Panc1 (cell line): ENCODE measurements around the gene CENPF. TPM values are rescaled to one million over a fixed set of nuclear protein-coding genes. Genes with fewer than 3 reads are reported as not detected.

Experiments
- ATAC-seq: fragments of 200-7000 bp; cut with Tn5 transposase; 2 replicates; pipeline ENCODE4 v1.9.1; 2020; ENCODE audit warnings: mild to moderate bottlenecking, moderate library complexity
- BruUV-seq: library from RNA; stranded (reverse); fragments of 400-500 nt; replicated peaks from 2 replicates; lab custom pipeline; 2021; lab: Mats Ljungman, UMichigan
- CTCF ChIA-PET: fragments of 300-600 bp; sonication (Branson Sonifier 250); formaldehyde crosslinking; loops from one replicate; lab custom pipeline; 2022; ENCODE audit warnings: antibody characterized with exemption; lab: Charles Lee
- POLR2A ChIA-PET: fragments of 300-600 bp; sonication (Branson Sonifier 250); formaldehyde crosslinking; loops from one replicate; lab custom pipeline; 2022; ENCODE audit warnings: antibody characterized with exemption; lab: Charles Lee
- DNase-seq: peaks from one replicate; pipeline ENCODE4 v3.0.0-alpha.2; 2010; ENCODE audit warnings: low read depth, low spot score
- H3K27ac ChIP-seq: 2 replicates; pipeline ENCODE4 v1.5.1; 2011; ENCODE audit warnings: mild to moderate bottlenecking, low read length, inconsistent platforms
- H3K27me3 ChIP-seq: fragments of 200-500 bp; sonication (Bioruptor generic); 2 replicates; pipeline ENCODE4 v1.6.0; 2014; ENCODE audit warnings: low read length, inconsistent platforms; ENCODE audit not compliant: control insufficient read depth, insufficient read depth
- H3K36me3 ChIP-seq: fragments of 200-500 bp; sonication (Bioruptor generic); 2 replicates; pipeline ENCODE4 v1.5.1; 2014; ENCODE audit warnings: inconsistent platforms, mild to moderate bottlenecking, low read length, moderate library complexity; ENCODE audit not compliant: control insufficient read depth, insufficient read depth
- H3K4me1 ChIP-seq: 2 replicates; pipeline ENCODE4 v1.5.1; 2011; ENCODE audit warnings: inconsistent platforms, mild to moderate bottlenecking, low read length, moderate library complexity; ENCODE audit not compliant: control insufficient read depth, insufficient read depth
- H3K4me3 ChIP-seq, 2 experiments: 2 replicates each; pipeline ENCODE4 v1.5.1; 2011 to 2012; ENCODE audit warnings: low read depth in 2 of 2, low read length in 2 of 2, mild to moderate bottlenecking in 2 of 2, inconsistent platforms in 1 of 2, moderate library complexity in 1 of 2
- H3K9me3 ChIP-seq: fragments of 200-500 bp; sonication (Bioruptor generic); 2 replicates; pipeline ENCODE4 v1.5.1; 2014; ENCODE audit warnings: low read depth, mild to moderate bottlenecking, inconsistent platforms, low read length, moderate library complexity; ENCODE audit not compliant: control insufficient read depth, insufficient read depth
- POLR2AphosphoS5 ChIP-seq: IDR thresholded peaks from 2 replicates; pipeline ENCODE4 v1.6.1; 2012; ENCODE audit warnings: mild to moderate bottlenecking, low read depth, low read length, moderate library complexity
- SIN3A ChIP-seq: IDR thresholded peaks from 2 replicates; pipeline ENCODE4 v1.6.1; 2012; ENCODE audit warnings: low read depth, mild to moderate bottlenecking, low read length, moderate library complexity, borderline replicate concordance; ENCODE audit not compliant: insufficient read depth
- TCF7L2 ChIP-seq: IDR thresholded peaks from 2 replicates; pipeline ENCODE4 v1.6.1; 2011; ENCODE audit warnings: mild to moderate bottlenecking, low read depth, low read length, inconsistent platforms
- in situ Hi-C: cut with HindIII; loops from 2 replicates; pipeline ENCODE4 v1.10.0; 2016; ENCODE audit warnings: low sequenced_read_pairs, low pct_unique_long_range_greater_than_20kb
- intact Hi-C: fragments of 100-400 bp; cut with micrococcal nuclease; formaldehyde crosslinking; loops from one replicate; pipeline ENCODE4 v1.10.0; 2022; ENCODE audit not compliant: unreplicated experiment
- total RNA-seq: library from RNA; stranded (reverse); gene quantifications from one replicate; pipeline ENCODE4 v1.2.1, GENCODE V29; 2021; ENCODE audit not compliant: unreplicated experiment
- TF ChIP-seq, protein P1 (sequence below): fragments of 450-650 bp; IDR thresholded peaks from 2 replicates; pipeline ENCODE4 v1.5.1; 2017; ENCODE audit warnings: mild to moderate bottlenecking
- TF ChIP-seq, protein P2 (sequence below), 2 experiments: IDR thresholded peaks; 2 replicates each; pipeline ENCODE4 v1.6.1; 2011 to 2012; ENCODE audit warnings: low read depth in 2 of 2, control low read depth in 1 of 2, low read length in 1 of 2, mild to moderate bottlenecking in 1 of 2, moderate library complexity in 1 of 2; ENCODE audit not compliant: insufficient read depth in 1 of 2

CENPF gene
- total RNA-seq, 1 experiment from 2014 or later = 156 TPM

DNA sequence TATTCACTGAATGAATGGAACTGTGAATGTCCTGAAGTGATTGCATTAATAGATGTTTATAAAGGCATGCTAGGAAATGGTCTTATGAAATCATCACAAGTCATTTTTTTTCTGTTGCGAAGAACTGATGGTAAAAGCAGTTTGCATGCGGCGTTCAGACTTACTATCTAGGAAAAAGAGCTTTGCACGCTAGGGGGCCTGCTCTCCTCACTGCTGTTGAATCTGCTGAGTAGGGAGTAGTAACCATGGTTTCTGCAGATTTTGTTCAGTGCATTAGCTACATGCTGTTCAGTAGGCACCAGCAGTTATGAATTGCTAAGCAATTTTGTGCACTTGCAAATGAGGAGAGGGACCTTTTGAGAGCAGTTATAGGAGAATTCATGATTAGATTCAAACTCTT lies 57.9 kb downstream of the CENPF start:
- DNase-seq = no peak

DNA sequence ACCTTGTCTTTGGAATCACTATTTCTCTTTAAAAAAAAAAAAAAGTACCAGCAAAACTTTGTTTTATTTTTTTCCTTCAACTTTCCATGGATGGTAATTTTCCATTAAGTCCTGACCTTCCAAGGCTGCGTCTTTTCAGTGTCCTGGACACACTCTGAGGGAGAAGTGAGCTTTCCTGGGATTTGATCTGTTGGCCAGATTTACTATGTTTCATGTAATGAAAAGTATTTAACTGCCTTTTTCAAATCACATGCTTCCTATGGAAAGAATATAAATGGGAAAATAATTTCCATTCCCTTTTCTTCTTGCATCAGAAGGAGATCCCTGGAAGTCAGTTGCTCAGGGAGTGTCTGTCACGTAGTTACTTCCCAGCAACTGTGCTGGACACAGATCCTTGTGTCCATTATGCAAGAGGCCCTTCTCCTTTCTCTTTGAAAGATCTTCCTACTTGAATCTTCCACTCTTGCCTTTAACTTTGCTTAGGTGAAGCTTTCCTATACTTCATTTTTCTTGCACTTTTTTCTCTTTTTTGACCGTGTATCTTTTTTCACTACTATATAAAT lies 59.3 kb downstream of the CENPF start:
- Histone ChIP-seq H3K9me3 (no peaks in the 10 kb centered on the region), H3K36me3 (peaks cover 74% of the 10 kb centered on the region), H3K27me3 (no peaks in the 10 kb centered on the region), H3K27ac (no peak overlapping the region), H3K4me1 (no peaks in the 10 kb centered on the region), H3K4me3 (no peak overlapping the region)
- ATAC-seq (no peak), DNase-seq (no peak)
- POLR2A ChIA-PET = no interaction called here
- BruUV-seq = no TSS peak
- in situ Hi-C loops = no loop called here
- TF ChIP-seq SIN3A = no peak
- TF ChIP-seq TCF7L2 = no peak
- TF ChIP-seq, protein P1, sequence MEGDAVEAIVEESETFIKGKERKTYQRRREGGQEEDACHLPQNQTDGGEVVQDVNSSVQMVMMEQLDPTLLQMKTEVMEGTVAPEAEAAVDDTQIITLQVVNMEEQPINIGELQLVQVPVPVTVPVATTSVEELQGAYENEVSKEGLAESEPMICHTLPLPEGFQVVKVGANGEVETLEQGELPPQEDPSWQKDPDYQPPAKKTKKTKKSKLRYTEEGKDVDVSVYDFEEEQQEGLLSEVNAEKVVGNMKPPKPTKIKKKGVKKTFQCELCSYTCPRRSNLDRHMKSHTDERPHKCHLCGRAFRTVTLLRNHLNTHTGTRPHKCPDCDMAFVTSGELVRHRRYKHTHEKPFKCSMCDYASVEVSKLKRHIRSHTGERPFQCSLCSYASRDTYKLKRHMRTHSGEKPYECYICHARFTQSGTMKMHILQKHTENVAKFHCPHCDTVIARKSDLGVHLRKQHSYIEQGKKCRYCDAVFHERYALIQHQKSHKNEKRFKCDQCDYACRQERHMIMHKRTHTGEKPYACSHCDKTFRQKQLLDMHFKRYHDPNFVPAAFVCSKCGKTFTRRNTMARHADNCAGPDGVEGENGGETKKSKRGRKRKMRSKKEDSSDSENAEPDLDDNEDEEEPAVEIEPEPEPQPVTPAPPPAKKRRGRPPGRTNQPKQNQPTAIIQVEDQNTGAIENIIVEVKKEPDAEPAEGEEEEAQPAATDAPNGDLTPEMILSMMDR = no peak
- TF ChIP-seq POLR2AphosphoS5 = no peak
- TF ChIP-seq, protein P2, sequence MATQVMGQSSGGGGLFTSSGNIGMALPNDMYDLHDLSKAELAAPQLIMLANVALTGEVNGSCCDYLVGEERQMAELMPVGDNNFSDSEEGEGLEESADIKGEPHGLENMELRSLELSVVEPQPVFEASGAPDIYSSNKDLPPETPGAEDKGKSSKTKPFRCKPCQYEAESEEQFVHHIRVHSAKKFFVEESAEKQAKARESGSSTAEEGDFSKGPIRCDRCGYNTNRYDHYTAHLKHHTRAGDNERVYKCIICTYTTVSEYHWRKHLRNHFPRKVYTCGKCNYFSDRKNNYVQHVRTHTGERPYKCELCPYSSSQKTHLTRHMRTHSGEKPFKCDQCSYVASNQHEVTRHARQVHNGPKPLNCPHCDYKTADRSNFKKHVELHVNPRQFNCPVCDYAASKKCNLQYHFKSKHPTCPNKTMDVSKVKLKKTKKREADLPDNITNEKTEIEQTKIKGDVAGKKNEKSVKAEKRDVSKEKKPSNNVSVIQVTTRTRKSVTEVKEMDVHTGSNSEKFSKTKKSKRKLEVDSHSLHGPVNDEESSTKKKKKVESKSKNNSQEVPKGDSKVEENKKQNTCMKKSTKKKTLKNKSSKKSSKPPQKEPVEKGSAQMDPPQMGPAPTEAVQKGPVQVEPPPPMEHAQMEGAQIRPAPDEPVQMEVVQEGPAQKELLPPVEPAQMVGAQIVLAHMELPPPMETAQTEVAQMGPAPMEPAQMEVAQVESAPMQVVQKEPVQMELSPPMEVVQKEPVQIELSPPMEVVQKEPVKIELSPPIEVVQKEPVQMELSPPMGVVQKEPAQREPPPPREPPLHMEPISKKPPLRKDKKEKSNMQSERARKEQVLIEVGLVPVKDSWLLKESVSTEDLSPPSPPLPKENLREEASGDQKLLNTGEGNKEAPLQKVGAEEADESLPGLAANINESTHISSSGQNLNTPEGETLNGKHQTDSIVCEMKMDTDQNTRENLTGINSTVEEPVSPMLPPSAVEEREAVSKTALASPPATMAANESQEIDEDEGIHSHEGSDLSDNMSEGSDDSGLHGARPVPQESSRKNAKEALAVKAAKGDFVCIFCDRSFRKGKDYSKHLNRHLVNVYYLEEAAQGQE (IDR thresholded peaks at IDR 0.05; ENCODE audit: insufficient read depth in 1 of 2, low read depth in 2 of 2, low read length in 1 of 2) = no peak
- intact Hi-C loops = loop anchor here (5.0 kb wide), 2 partner anchors 485 to 865 kb away; no protein-coding TSS in a partner anchor
- CTCF ChIA-PET = no interaction called here

More for the DNA sequence above, 57.9 kb downstream of the CENPF start:
- Histone ChIP-seq H3K27me3 (no peaks in the 10 kb centered on the region), H3K36me3 (peaks cover 80% of the 10 kb centered on the region), H3K4me3 (no peak overlapping the region), H3K9me3 (no peaks in the 10 kb centered on the region), H3K4me1 (no peaks in the 10 kb centered on the region), H3K27ac (no peak overlapping the region)
- ChIA-PET POLR2A (no interaction called here), CTCF (no interaction called here)
- in situ Hi-C loops (no loop called here), intact Hi-C loops (loop anchor here (5.0 kb wide), 2 partner anchors 486 to 866 kb away; no protein-coding TSS in a partner anchor)
- BruUV-seq = no TSS peak
- peak; percentile 66 for ATAC-seq
- TF ChIP-seq, protein P1 = peak; percentile 48
- no peak for TF ChIP-seq TCF7L2
